ENCODE results near the gene FBP1.

FBP1 gene

GRCh38 chr9:94656200-94656599, 16.9 kb upstream of the FBP1 start:
- DNase-seq (ENCODE audit: low read depth): no peak

- no peak for DNase-seq (ENCODE audit: low read depth)
Measured at GRCh38 chr9:94655739-94656138, 16.4 kb upstream of the FBP1 start.

- no peak for DNase-seq (ENCODE audit: low read depth)
Measured at GRCh38 chr9:94654165-94654894, 15.0 kb upstream of the FBP1 start.

- no peak for DNase-seq (ENCODE audit: low read depth)
Measured at GRCh38 chr9:94650949-94651348, 11.6 kb upstream of the FBP1 start.

DNA sequence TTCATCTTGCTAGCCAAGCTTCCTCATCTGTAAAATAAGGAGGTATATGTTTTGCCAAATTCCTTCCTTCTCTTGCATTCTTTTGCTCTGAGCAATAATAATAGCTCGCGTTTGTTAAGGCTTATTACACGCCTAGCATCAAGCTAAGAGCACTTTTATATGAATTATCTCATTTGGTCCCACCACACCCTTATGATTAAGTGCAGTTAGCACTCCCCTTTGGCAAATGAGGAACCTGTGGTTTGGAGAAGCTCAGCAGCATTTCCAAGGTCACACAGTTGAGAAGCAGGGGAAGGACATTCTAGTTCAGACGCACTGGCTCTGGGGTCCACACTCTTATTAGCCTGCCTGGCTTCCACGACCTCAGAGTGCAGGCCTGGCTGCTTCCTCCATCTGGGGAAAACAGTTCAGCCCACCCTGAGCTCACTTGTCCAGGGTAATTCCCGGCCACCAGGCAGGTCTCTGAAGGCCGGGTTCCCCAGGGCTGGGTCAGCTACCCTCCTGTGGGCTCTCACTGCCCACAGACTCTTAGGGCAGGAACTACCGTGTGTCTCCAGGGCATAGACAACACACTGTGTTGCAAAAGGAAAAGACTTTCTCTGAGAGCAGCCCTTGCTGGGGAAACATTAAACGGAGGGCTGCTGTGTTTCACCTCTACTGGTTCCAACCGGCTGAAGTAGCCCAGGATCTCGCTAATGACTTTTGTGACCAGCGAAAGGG, 9.9 kb upstream of the FBP1 start:
- DNase-seq (ENCODE audit: low read depth): no peak

DNA sequence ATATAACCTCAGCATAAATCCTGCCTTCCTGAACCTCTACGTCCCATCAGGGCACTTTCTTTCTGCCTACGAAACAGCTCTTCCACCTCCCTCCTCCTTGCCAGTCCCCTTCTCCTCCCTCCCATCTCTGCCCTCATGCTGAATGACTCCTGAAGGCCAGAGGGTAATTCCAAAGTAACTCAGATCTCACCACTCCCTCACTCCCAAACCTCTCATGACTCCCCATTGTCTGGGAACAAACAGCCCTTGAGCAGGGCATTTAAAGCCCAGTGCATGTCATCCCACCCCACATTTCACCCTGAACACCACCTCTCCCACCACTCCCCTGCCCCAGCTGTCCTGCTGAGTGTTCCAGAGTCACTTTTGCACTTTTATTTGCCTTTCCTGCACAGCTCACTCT, 8.9 kb upstream of the FBP1 start:
- no peak for DNase-seq (ENCODE audit: low read depth)

DNA sequence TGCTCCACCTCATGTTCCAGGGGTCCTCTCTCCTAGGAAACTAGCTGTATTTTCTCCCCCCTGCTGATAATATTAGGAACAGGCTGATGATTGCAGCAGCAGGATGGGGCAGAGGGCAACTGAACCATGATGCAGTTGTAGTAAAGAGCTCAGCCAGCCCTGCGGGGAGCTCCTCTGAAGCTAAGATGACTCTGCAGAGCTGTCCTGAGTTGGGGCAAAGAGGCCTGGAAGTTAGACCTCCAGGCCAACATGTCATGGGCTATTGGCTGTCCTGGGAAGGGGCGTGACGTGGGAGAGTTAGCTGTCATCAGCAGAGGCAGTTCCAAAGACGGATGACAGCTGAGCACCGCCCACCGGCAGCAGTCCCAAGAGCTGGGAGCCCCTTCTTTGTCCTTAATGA, 6.6 kb upstream of the FBP1 start:
- no peak for DNase-seq (ENCODE audit: low read depth)

DNA sequence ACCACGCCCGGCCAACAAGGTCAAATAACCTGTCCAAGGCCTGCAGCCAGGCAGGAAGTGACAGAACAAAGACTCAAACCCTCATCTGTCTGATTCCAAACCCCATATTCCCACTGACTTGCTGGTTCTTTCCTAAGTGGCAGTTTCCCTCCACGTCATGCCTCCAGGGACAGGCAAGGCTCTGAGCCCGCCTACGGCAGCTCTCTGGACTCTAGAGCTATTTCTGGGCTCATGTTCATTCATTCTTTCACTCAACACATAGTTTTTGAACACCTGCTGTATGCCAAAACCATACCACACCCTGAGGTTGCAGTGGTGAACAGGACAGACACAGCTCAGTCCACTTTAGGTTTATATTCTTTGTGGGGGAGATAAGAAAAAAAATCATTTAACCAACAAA, 5.2 kb upstream of the FBP1 start:
- no peak for DNase-seq (ENCODE audit: low read depth)

DNA sequence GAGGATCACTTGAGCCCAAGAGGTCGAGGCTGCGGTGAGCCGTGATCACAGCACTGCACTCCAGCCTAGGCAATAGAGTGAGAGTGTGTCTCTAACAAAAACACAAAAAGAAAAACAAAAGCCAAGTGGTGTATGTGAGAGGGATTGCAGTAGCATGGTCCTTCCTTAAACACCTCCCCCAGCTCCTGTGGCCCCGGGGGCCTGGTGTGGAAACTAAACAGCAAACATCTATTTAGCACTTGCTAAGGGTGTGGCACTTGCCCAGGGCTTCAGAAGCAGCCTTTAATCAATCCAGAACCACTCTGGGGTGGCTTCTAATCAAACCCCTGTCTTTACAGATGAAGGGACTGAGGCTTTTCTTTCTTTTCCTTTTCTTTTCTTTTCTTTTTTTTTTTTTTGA, 4.4 kb upstream of the FBP1 start:
- DNase-seq (ENCODE audit: low read depth): no peak

- DNase-seq (ENCODE audit: low read depth): no peak
Measured at GRCh38 chr9:94643176-94643575, 3.9 kb upstream of the FBP1 start.

GRCh38 chr9:94642501-94642900, 3.2 kb upstream of the FBP1 start:
- DNase-seq (ENCODE audit: low read depth): no peak

GRCh38 chr9:94639999-94640376, 670 bp upstream of the FBP1 start:
- DNase-seq (ENCODE audit: low read depth): no peak

DNA sequence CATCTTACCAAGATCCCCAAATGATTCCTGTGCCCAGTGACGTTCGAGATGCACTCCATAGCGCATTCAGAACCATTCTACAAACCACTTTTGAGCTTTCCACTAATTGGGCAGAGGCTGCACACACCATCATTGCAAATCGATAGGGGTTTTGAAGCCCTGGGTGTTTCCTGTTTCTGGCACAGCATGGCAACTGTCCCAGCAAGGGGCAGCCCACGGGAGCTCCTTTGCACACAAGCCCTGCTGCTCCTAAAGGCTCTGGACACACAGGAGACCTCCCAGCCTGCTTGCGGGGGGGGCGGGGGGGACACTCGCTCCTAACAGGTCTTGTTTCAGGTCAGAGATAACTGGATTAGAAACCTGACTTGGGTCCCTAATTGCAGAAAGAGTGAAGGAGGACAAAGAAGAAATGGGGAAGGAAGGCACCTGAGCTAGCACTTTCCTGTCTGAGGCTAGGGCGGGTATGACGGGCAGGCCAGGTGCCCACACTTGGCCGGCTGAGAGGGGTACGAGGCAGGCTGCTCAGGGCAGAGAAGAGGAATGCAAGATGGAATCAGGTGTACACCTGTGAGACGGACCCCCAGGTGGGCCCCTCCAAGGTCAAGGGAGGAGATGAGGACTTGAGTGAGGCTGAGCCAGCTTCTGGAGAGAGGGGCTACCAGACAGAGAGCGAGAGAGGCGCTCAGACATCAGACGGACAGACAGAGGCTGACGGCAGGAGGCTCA, 820 bp downstream of the FBP1 start:
- no peak for DNase-seq (ENCODE audit: low read depth)

- DNase-seq (ENCODE audit: low read depth): no peak
Measured at GRCh38 chr9:94632737-94633136, 6.6 kb downstream of the FBP1 start.

DNA sequence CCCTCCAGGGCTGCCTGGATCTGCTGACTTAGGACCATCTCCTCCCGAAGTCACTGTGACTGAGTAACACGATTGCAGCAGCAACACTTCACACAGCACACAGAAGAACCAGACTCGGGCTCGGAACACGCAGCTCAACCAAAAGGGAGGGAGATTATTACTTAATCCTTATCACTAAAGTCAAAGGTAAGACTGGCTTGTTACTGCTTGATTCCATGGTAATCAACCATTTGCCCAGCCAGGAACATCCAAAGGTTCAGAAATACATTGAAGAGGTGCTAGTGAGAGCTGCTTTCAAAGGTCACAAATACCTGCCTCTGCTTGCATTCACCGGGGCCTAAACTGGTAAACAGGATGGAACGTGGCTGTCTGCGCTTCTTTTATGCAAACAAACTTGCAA, 7.7 kb downstream of the FBP1 start:
- no peak for DNase-seq (ENCODE audit: low read depth)

DNA sequence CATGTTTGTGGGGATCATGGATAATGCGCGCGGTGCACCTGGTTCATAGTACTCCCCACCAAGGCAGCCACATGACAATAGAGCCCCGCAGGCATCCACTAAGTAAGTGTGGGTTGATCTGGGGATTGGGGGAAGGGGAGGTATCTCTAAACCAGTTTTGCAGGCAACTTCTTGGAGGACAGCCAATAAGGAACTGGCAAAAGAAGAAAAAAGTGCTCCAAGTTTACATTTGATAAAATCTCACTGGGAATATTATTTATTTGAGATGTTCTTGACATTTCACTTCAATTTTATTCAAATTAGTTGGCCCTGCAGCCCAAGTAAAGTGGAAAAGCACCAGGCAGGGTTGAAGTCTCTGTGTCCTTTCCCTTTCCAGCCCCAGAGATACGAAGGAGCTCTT, 8.5 kb downstream of the FBP1 start:
- no peak for DNase-seq (ENCODE audit: low read depth)

- no peak for DNase-seq (ENCODE audit: low read depth)
Measured at GRCh38 chr9:94630281-94630680, 9.0 kb downstream of the FBP1 start.

- no peak for DNase-seq (ENCODE audit: low read depth)
Measured at GRCh38 chr9:94627287-94627686, 12.0 kb downstream of the FBP1 start.

DNA sequence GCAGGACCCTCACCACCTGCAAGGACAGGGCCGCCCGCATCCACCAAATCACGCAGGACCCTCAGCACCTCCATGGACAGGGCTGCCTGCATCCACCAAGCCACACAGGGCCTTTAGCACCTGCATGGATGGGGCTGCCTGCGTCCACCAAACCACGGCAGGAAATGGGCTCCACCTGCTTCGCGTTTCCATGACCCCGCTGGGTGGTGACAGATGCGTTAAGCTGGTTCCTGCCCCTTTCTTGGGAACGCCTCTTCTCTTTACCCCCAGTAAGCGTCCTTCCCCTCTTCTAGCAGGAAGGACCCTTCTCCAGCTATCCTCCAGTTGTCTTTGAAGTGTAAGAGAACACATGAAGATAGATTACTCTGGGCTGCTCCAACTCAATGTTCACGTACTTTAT, 13.5 kb downstream of the FBP1 start:
- DNase-seq (ENCODE audit: low read depth): no peak

- no peak for DNase-seq (ENCODE audit: low read depth)
Measured at GRCh38 chr9:94624629-94625028, 14.7 kb downstream of the FBP1 start.

GRCh38 chr9:94623253-94623652, 16.1 kb downstream of the FBP1 start:
- DNase-seq (ENCODE audit: low read depth): no peak

DNA sequence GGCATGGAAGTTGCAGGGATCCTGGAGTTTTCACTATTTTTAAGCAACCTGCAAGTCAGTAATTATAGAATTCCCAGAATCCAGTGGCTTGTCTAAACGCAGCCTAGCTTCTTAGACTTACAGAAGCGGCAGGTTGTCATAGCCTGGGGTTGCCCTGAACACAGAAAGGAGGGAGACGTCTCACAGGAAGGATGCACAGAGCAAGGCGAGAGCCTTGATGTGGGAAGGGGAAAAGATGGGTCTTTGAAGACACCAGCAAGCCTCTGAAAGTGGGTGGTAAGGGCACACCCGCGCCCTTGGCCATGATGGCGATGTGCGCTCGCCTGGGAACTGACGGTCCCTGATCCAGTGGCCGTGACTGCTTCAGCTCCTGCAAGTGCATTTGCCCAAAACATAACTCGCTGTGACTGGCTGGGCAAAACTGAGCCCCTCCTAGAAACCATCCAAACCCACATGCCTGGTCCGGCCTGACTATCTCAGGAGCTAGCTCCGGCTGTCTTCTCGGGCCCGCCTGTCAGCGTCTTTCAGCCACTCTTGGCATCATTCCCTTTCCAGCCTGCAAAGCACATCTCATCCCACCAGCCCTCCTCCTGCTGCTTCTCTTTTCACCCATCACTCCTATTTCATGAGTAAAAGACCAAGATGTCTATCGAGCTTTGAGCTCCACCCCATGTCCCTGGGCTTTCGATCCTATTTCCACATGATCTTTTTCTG, 17.1 kb downstream of the FBP1 start:
- DNase-seq (ENCODE audit: low read depth): no peak

GRCh38 chr9:94619026-94619425, 20.3 kb downstream of the FBP1 start:
- no peak for DNase-seq (ENCODE audit: low read depth)

Measured in T follicular helper cell (primary cell).